ENCODE results near the gene SYT8.

DNA sequence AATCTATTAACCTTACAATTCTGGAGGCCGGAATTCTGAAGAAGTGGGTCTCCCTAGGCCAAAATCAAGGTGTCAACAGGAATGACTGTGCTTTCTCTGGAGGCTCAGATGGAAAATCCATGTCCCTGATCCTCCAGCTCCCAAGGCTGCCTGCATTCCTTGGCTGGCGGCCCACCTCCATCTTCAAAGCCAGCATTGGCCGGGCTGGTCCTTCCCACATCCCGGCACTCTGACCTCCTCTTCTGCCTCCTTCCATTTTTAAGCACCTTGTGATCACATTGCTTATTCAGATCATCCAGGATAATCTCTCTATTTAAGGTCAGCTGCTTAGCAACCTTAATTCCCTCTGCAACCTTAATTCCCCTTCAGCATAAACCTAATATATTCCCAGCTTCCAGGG, 48.3 kb upstream of the SYT8 start:
- TF ChIP-seq, protein P1, sequence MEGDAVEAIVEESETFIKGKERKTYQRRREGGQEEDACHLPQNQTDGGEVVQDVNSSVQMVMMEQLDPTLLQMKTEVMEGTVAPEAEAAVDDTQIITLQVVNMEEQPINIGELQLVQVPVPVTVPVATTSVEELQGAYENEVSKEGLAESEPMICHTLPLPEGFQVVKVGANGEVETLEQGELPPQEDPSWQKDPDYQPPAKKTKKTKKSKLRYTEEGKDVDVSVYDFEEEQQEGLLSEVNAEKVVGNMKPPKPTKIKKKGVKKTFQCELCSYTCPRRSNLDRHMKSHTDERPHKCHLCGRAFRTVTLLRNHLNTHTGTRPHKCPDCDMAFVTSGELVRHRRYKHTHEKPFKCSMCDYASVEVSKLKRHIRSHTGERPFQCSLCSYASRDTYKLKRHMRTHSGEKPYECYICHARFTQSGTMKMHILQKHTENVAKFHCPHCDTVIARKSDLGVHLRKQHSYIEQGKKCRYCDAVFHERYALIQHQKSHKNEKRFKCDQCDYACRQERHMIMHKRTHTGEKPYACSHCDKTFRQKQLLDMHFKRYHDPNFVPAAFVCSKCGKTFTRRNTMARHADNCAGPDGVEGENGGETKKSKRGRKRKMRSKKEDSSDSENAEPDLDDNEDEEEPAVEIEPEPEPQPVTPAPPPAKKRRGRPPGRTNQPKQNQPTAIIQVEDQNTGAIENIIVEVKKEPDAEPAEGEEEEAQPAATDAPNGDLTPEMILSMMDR (conservative IDR thresholded peaks at IDR 0.05; ENCODE audit: low read depth in 2 of 2), result no peak
- TF ChIP-seq, protein P2, sequence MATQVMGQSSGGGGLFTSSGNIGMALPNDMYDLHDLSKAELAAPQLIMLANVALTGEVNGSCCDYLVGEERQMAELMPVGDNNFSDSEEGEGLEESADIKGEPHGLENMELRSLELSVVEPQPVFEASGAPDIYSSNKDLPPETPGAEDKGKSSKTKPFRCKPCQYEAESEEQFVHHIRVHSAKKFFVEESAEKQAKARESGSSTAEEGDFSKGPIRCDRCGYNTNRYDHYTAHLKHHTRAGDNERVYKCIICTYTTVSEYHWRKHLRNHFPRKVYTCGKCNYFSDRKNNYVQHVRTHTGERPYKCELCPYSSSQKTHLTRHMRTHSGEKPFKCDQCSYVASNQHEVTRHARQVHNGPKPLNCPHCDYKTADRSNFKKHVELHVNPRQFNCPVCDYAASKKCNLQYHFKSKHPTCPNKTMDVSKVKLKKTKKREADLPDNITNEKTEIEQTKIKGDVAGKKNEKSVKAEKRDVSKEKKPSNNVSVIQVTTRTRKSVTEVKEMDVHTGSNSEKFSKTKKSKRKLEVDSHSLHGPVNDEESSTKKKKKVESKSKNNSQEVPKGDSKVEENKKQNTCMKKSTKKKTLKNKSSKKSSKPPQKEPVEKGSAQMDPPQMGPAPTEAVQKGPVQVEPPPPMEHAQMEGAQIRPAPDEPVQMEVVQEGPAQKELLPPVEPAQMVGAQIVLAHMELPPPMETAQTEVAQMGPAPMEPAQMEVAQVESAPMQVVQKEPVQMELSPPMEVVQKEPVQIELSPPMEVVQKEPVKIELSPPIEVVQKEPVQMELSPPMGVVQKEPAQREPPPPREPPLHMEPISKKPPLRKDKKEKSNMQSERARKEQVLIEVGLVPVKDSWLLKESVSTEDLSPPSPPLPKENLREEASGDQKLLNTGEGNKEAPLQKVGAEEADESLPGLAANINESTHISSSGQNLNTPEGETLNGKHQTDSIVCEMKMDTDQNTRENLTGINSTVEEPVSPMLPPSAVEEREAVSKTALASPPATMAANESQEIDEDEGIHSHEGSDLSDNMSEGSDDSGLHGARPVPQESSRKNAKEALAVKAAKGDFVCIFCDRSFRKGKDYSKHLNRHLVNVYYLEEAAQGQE (IDR thresholded peaks at IDR 0.05; ENCODE audit: unreplicated experiment), result no peak

Data from GM23338 (cell line).